Measurements from ENCODE around the gene NMT1. TPM values are rescaled to one million over a fixed set of nuclear protein-coding genes. Genes with fewer than 3 reads are reported as not detected.

The NMT1 gene
- total RNA-seq, 1 donor = 77.6 TPM

DNA sequence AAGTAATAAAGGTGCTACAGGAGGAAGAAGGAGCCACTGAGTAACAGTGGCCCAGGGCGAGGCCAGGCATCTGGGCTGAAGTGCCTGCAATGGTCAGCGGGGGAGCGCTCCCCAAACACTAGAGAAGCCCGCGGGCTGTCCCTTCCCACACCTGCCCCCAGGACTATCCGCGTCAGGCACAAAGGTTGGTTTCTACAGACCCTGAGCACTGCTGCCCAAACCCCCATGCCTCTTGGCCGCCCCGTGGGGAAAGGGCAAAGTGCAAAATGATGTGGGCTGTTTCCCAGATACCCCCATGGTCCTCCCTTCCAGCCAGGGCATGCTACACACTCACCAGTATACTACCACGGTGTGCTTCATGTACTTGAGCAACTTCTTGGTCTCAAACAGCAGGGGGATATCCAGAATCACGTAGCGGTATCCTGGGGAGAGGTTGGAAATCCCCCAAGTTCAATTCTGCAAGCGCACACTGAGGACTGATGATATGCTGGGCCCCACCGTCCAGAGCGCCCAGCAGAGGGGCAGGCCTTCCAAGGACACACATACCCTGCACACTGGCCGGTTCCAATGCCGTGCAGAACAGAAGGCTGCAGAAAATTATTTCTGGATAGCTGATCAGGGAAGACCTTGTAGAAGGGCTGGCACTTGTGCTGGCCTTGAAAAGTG lies 31.2 kb upstream of the NMT1 start:
- DNase-seq (ENCODE audit: low read depth) = no peak
- TF ChIP-seq, protein P1, sequence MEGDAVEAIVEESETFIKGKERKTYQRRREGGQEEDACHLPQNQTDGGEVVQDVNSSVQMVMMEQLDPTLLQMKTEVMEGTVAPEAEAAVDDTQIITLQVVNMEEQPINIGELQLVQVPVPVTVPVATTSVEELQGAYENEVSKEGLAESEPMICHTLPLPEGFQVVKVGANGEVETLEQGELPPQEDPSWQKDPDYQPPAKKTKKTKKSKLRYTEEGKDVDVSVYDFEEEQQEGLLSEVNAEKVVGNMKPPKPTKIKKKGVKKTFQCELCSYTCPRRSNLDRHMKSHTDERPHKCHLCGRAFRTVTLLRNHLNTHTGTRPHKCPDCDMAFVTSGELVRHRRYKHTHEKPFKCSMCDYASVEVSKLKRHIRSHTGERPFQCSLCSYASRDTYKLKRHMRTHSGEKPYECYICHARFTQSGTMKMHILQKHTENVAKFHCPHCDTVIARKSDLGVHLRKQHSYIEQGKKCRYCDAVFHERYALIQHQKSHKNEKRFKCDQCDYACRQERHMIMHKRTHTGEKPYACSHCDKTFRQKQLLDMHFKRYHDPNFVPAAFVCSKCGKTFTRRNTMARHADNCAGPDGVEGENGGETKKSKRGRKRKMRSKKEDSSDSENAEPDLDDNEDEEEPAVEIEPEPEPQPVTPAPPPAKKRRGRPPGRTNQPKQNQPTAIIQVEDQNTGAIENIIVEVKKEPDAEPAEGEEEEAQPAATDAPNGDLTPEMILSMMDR (IDR thresholded peaks at IDR 0.05; ENCODE audit: insufficient read depth, low read length) = no peak
- H3K4me3 ChIP-seq (ENCODE audit: low read depth, low read length) = no peak overlapping the region

DNA sequence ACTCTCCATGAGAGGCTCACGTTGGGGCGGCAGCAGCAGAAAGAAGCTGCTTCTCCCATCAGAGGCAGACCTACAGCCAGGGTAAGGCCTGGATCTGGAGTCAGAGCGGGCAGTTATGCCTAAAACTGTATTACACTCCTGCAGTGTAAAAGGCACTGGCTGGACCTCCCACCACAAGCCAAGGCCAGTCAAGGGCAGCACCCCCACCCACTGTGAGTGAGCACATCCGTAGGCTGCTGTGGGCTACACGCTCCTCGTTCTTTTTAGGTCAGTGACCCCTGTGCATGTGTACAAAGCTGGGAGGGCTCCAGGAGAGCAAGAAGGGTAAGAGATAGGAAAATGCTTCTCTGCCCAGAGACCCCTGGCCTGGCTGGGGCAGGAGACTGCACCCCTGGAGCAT lies 30.4 kb upstream of the NMT1 start:
- no peak for DNase-seq (ENCODE audit: low read depth)
- no peak overlapping the region for H3K4me3 ChIP-seq (ENCODE audit: low read depth, low read length)
- TF ChIP-seq, protein P1 (IDR thresholded peaks at IDR 0.05; ENCODE audit: insufficient read depth, low read length) = no peak

DNA sequence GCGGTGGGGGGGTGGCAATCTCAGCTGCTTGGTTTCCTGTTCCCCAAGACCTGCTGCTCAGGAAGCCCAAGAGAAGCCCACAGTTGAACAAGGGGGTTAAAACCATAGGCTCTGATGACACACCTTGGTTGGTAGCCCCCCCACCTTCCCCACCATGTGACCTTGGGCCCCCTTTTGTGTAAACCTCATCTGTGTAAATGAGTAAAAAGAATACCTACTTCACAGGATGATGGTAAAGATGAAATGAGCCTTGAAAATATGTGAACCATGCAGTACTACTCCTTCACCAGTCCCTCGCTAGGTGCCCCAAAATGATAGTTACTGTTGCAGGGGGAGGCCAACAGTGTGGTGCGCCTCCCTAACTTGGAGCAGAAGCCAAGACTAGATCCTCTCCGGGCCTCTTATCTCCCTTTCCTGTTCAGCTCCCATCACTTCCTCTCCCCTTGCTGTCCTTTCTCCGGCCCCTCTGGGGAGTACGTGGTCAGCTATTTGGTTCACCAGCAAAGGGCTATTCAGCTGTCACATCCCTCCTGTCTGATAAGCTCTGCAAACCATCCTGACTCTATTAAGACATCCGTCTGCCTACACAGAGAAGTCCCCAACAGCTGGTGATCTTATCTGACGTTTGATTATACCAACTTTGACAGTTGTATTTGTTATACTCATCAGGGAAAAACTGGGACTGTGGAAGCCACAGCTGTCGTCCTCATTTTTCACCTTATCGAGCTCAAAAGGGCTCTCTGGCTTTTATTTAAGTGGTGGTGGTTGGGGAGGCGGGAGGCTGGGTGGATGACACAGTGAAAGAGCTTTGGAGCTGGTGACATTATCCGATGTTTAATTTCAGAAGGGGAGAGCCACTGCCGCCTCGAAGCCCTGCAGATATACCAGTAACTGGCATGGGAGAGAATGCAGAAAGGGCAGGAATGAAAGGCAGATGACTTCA lies 29.6 kb upstream of the NMT1 start:
- TF ChIP-seq, protein P1 (IDR thresholded peaks at IDR 0.05; ENCODE audit: insufficient read depth, low read length) = no peak

GRCh38 chr17:45032174-45032541 lies 29.0 kb upstream of the NMT1 start:
- DNase-seq (ENCODE audit: low read depth) = no peak
- TF ChIP-seq, protein P1 (IDR thresholded peaks at IDR 0.05; ENCODE audit: insufficient read depth, low read length) = no peak
- H3K4me3 ChIP-seq (ENCODE audit: low read depth, low read length) = no peak overlapping the region

More for the DNA sequence above, 29.6 kb upstream of the NMT1 start:
- H3K4me3 ChIP-seq (ENCODE audit: low read depth, low read length) = no peak overlapping the region
- no peak for DNase-seq (ENCODE audit: low read depth)

DNA sequence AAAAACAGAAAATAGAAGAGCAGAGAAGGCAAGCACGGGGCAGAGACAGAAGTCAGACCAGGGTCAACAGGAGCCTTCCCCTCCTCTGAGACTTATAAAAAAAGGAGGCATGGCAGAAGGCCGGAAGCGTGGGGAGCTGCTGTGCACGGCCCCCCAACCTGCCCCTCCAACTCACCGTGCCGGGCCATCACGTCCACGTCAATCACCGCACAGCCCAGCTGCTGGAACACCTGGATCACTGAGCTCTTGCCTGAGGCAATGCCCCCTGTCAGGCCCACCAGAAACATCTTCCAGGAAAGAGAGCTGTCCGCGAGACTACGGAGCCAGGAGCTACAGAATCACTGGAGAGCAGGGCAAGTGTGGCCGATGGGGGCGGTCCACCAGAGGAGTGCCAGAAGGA lies 26.5 kb upstream of the NMT1 start:
- TF ChIP-seq, protein P1 (IDR thresholded peaks at IDR 0.05; ENCODE audit: insufficient read depth, low read length) = no peak
- DNase-seq (ENCODE audit: low read depth) = no peak
- no peak overlapping the region for H3K4me3 ChIP-seq (ENCODE audit: low read depth, low read length)

- DNase-seq (ENCODE audit: low read depth) = no peak
- H3K4me3 ChIP-seq (ENCODE audit: low read depth, low read length) = no peak overlapping the region
- TF ChIP-seq, protein P1 (IDR thresholded peaks at IDR 0.05; ENCODE audit: insufficient read depth, low read length) = no peak
Measured at GRCh38 chr17:45035848-45036247, 25.3 kb upstream of the NMT1 start.
